BJ (cell line): ENCODE data around the gene UGT2A2. TPM values are rescaled to one million over a fixed set of nuclear protein-coding genes. Genes with fewer than 3 reads are reported as not detected.

Source experiments
- CTCF ChIA-PET: fragments of 350-600 bp; formaldehyde crosslinking; extraction: SDS; loops from one replicate; lab custom pipeline; 2021; ENCODE audit warnings: antibody characterized with exemption, inconsistent platforms; lab: Yijun Ruan, JAX
- POLR2A ChIA-PET: fragments of 300-600 bp; sonication (Branson Sonifier 250); formaldehyde crosslinking; extraction: SDS; loops from one replicate; lab custom pipeline; 2021; ENCODE audit warnings: antibody characterized with exemption; lab: Charles Lee
- DNase-seq: peaks from one replicate; pipeline ENCODE4 v3.0.0-alpha.2; 2011; ENCODE audit warnings: low read depth
- H3K27me3 ChIP-seq: 2 replicates; pipeline ENCODE4 v1.6.0; 2011; ENCODE audit warnings: low read length; ENCODE audit not compliant: control insufficient read depth, insufficient read depth
- H3K36me3 ChIP-seq: 2 replicates; pipeline ENCODE4 v1.5.1; 2011; ENCODE audit warnings: low read length; ENCODE audit not compliant: control insufficient read depth, insufficient read depth
- H3K4me3 ChIP-seq: 2 replicates; pipeline ENCODE4 v1.5.1; 2011; ENCODE audit warnings: low read depth, mild to moderate bottlenecking, control low read depth, low read length
- CTCF ChIP-seq: IDR thresholded peaks from 2 replicates; pipeline ENCODE4 v1.5.1; 2011; ENCODE audit warnings: low read depth, mild to moderate bottlenecking, control low read depth, inconsistent platforms, low read length, moderate library complexity; ENCODE audit not compliant: insufficient read depth
- polyA plus RNA-seq: library from polyadenylated mRNA; depleted of rRNA; stranded (reverse); fragments of >200 nt; gene quantifications from 2 replicates; pipeline ENCODE4 v1.2.3, GENCODE V29; 2011

The UGT2A2 gene
- polyA plus RNA-seq, 1 experiment = not detected

DNA sequence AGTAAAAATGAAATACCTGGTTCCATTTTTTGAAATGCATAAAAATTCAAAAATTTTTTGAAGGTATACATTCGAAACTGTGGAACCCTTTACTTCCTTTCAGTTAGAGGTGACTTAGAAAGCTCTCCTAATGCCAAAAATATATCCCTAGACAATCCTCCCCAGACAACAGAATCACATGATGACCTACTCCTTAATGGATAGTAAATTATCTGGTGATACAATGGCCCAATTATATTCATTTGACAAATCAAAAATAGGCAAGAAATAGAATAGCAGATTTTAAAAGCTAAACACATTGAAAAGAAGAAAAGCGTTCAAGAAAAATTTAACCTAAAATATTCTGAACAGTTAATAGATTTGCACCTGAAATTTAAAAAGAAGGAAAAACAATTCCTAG lies 3.5 kb upstream of the UGT2A2 start:
- no peak overlapping the region for H3K4me3 ChIP-seq
- no peak for TF ChIP-seq CTCF
- ChIA-PET POLR2A (no interaction called here), CTCF (interaction anchor here (1.0 kb wide), 1 partner anchor 80 kb away, joined by 4 read pairs; no protein-coding TSS in a partner anchor)
- no peaks in the 10 kb centered on the region for H3K27me3 ChIP-seq
- no peak for DNase-seq
- H3K36me3 ChIP-seq = no peaks in the 10 kb centered on the region

DNA sequence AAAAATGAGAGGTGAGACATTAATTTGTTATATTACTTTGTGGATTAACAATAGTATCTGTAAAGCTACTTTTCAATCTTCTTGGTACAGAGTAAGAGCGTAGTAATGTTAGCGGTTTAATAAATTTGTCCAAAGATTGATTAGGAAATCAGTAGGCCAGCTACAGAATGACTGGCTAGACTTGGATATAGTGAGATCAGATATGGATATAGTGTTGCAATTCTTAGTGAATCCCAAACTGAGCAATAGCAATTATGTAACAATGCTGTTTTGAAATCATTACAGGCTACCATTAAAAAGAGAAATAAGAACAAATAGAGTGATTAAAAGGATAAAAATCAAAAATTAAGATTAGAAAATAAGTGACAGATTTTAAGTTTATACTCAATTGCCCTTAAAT lies 847 bp upstream of the UGT2A2 start:
- DNase-seq = no peak
- POLR2A ChIA-PET = no interaction called here
- no peak overlapping the region for H3K4me3 ChIP-seq
- H3K27me3 ChIP-seq = no peaks in the 10 kb centered on the region
- CTCF ChIA-PET = no interaction called here
- no peaks in the 10 kb centered on the region for H3K36me3 ChIP-seq
- TF ChIP-seq CTCF = no peak

GRCh38 chr4:69617083-69617694 lies 22.3 kb downstream of the UGT2A2 start:
- peak; percentile 9; the same call in 1 of the 2 replicates for TF ChIP-seq CTCF
- ChIA-PET CTCF (no interaction called here), POLR2A (no interaction called here)
- Histone ChIP-seq H3K36me3 (no peaks in the 10 kb centered on the region), H3K27me3 (no peaks in the 10 kb centered on the region), H3K4me3 (no peak overlapping the region)
- DNase-seq = no peak

DNA sequence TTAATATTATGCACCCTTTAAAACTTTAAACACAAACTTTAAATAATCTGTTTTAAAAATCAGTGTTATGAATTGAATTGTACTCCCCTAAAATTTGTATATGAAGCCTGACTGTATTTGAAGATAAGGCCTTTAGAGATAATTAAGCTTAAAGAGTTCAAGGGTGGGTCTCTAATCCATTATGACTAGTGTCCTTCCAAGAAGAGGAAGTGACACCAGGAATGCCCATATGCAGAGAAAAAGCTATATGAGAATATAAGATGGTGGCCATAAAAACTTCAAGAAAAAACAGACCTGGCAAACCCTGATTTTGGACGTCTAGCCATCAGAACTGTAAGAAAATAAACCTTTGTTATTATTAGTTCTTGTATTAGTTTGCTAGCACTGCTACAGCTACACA lies 29.0 kb downstream of the UGT2A2 start:
- Histone ChIP-seq H3K4me3 (no peak overlapping the region), H3K27me3 (no peaks in the 10 kb centered on the region), H3K36me3 (no peaks in the 10 kb centered on the region)
- TF ChIP-seq CTCF = no peak
- CTCF ChIA-PET = no interaction called here
- DNase-seq = no peak
- POLR2A ChIA-PET = no interaction called here

- CTCF ChIA-PET = no interaction called here
- POLR2A ChIA-PET = no interaction called here
- Histone ChIP-seq H3K36me3 (no peaks in the 10 kb centered on the region), H3K4me3 (no peak overlapping the region), H3K27me3 (no peaks in the 10 kb centered on the region)
- no peak for DNase-seq
- no peak for TF ChIP-seq CTCF
Measured at GRCh38 chr4:69601065-69601464, 38.4 kb downstream of the UGT2A2 start.
